GM12872 (cell line): ENCODE results near the gene NDUFAF7.

Experiments used
- CTCF ChIP-seq: IDR thresholded peaks from 3 replicates; pipeline ENCODE4 v1.5.1; 2011; ENCODE audit warnings: low read depth, mild to moderate bottlenecking, low read length, moderate library complexity; ENCODE audit not compliant: insufficient read depth

Gene NDUFAF7

GRCh38 chr2:37246205-37246604 is 14.7 kb downstream of the NDUFAF7 start:
- TF ChIP-seq CTCF = no peak

GRCh38 chr2:37250869-37251740 is 19.6 kb downstream of the NDUFAF7 start:
- TF ChIP-seq CTCF = no peak

- no peak for TF ChIP-seq CTCF
Observed at GRCh38 chr2:37262522-37262921, 31.1 kb downstream of the NDUFAF7 start.

- no peak for TF ChIP-seq CTCF
Observed at GRCh38 chr2:37263839-37264238, 32.4 kb downstream of the NDUFAF7 start.

GRCh38 chr2:37267685-37268084 is 36.2 kb downstream of the NDUFAF7 start:
- TF ChIP-seq CTCF = no peak

GRCh38 chr2:37268111-37268510 is 36.7 kb downstream of the NDUFAF7 start:
- no peak for TF ChIP-seq CTCF

GRCh38 chr2:37271376-37272067 is 40.1 kb downstream of the NDUFAF7 start:
- no peak for TF ChIP-seq CTCF
